ENCODE data around the gene FLNC. TPM values are rescaled to one million over a fixed set of nuclear protein-coding genes. Genes with fewer than 3 reads are reported as not detected.

The FLNC gene
- total and polyA plus RNA-seq, 2 of the 13 experiments (the other 11 are each of a cell fraction or from before 2014, with no cell fraction given), result 0.02 TPM; not detected in 1

DNA sequence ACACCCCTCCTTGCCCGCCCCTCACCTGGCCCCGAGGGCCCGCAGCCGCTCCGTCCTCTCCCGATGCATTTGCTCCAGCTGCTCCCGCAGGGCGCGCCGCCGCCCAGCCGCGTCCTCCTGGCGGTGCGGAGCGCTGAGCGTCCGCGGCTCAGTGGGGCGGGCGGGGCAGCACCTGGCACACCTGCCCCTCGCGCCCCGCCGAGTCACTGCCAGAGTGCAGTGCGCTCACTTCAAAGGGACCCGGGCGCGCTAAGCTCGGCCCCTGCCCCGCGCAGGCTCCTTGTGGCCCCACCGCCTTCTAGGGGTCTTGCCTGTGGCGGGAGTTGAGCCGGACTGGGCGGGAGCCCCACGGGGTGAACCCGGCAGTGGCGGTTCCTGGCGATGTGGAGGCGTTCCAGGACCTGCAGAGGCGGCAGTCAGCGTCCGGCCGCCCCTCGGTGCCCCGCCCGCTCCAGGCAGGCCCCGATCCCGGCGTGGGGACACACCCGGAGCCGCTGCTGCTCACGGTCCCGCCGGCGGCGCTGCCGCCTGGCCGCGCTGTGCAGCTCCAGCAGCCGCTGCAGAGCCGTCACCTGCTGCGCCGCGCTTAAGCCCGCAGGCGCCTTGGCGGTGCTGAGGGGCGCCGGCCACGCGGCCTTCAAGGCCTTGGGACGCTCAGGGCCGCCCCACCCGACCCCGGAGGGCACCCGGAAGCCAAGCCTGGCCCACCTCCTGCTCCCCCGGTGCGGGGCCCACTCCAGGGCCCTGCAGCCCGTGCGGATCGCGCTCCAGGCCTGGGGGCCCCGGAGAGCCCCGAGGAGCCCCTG, 39.1 kb downstream of the FLNC start (continued):
- no peak for TF ChIP-seq FOXK1 (CRISPR knock-in tag; IDR thresholded peaks at IDR 0.05; ENCODE audit: borderline replicate concordance, low read depth)
- TF ChIP-seq FOXA1 (IDR thresholded peaks at IDR 0.05), result no peak
- no peak for TF ChIP-seq FOXA1 (CRISPR knock-in tag; IDR thresholded peaks at IDR 0.05)
- TF ChIP-seq, protein P1, sequence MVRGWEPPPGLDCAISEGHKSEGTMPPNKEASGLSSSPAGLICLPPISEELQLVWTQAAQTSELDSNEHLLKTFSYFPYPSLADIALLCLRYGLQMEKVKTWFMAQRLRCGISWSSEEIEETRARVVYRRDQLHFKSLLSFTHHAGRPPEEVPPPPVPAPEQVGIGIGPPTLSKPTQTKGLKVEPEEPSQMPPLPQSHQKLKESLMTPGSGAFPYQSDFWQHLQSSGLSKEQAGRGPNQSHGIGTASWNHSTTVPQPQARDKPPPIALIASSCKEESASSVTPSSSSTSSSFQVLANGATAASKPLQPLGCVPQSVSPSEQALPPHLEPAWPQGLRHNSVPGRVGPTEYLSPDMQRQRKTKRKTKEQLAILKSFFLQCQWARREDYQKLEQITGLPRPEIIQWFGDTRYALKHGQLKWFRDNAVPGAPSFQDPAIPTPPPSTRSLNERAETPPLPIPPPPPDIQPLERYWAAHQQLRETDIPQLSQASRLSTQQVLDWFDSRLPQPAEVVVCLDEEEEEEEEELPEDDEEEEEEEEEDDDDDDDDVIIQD (CRISPR knock-in tag; IDR thresholded peaks at IDR 0.05; ENCODE audit: low read depth), result no peak
- TF ChIP-seq, protein P2, sequence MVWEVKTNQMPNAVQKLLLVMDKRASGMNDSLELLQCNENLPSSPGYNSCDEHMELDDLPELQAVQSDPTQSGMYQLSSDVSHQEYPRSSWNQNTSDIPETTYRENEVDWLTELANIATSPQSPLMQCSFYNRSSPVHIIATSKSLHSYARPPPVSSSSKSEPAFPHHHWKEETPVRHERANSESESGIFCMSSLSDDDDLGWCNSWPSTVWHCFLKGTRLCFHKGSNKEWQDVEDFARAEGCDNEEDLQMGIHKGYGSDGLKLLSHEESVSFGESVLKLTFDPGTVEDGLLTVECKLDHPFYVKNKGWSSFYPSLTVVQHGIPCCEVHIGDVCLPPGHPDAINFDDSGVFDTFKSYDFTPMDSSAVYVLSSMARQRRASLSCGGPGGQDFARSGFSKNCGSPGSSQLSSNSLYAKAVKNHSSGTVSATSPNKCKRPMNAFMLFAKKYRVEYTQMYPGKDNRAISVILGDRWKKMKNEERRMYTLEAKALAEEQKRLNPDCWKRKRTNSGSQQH (CRISPR knock-in tag; IDR thresholded peaks at IDR 0.05; ENCODE audit: low read depth), result no peak
- 0 out of 2 replicates have a peak, but pooled peaks have one; percentile 27 for TF ChIP-seq BORCS8-MEF2B (CRISPR knock-in tag; IDR thresholded peaks at IDR 0.05)
- TF ChIP-seq ZNF556 (CRISPR knock-in tag; IDR thresholded peaks at IDR 0.05; ENCODE audit: borderline replicate concordance), result no peak
- TF ChIP-seq NR2F6 (IDR thresholded peaks at IDR 0.05), result no peak
- no peak for TF ChIP-seq NR2F6 (CRISPR knock-in tag; IDR thresholded peaks at IDR 0.05)
- no peak for TF ChIP-seq TARDBP (CRISPR knock-in tag; IDR thresholded peaks at IDR 0.05)
- no peak for TF ChIP-seq ZNF569 (CRISPR knock-in tag; IDR thresholded peaks at IDR 0.05; ENCODE audit: borderline replicate concordance)
- TF ChIP-seq ZNF501 (CRISPR knock-in tag; IDR thresholded peaks at IDR 0.05), result 0 out of 2 replicates have a peak, but pooled peaks have one; percentile 13
- no peak for TF ChIP-seq ZNF672 (CRISPR knock-in tag; IDR thresholded peaks at IDR 0.05)
- TF ChIP-seq, protein P3, sequence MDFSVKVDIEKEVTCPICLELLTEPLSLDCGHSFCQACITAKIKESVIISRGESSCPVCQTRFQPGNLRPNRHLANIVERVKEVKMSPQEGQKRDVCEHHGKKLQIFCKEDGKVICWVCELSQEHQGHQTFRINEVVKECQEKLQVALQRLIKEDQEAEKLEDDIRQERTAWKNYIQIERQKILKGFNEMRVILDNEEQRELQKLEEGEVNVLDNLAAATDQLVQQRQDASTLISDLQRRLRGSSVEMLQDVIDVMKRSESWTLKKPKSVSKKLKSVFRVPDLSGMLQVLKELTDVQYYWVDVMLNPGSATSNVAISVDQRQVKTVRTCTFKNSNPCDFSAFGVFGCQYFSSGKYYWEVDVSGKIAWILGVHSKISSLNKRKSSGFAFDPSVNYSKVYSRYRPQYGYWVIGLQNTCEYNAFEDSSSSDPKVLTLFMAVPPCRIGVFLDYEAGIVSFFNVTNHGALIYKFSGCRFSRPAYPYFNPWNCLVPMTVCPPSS (IDR thresholded peaks at IDR 0.05), result no peak
- peak; percentile 64 for TF ChIP-seq PHF8 (CRISPR knock-in tag; IDR thresholded peaks at IDR 0.05)
- peak; percentile 74 for TF ChIP-seq MED8 (CRISPR knock-in tag; IDR thresholded peaks at IDR 0.05; ENCODE audit: insufficient replicate concordance)
- no peak; the same call in 1 of the 2 replicates for TF ChIP-seq ZNF558 (CRISPR knock-in tag; IDR thresholded peaks at IDR 0.05; ENCODE audit: borderline replicate concordance)
- TF ChIP-seq, protein P4, sequence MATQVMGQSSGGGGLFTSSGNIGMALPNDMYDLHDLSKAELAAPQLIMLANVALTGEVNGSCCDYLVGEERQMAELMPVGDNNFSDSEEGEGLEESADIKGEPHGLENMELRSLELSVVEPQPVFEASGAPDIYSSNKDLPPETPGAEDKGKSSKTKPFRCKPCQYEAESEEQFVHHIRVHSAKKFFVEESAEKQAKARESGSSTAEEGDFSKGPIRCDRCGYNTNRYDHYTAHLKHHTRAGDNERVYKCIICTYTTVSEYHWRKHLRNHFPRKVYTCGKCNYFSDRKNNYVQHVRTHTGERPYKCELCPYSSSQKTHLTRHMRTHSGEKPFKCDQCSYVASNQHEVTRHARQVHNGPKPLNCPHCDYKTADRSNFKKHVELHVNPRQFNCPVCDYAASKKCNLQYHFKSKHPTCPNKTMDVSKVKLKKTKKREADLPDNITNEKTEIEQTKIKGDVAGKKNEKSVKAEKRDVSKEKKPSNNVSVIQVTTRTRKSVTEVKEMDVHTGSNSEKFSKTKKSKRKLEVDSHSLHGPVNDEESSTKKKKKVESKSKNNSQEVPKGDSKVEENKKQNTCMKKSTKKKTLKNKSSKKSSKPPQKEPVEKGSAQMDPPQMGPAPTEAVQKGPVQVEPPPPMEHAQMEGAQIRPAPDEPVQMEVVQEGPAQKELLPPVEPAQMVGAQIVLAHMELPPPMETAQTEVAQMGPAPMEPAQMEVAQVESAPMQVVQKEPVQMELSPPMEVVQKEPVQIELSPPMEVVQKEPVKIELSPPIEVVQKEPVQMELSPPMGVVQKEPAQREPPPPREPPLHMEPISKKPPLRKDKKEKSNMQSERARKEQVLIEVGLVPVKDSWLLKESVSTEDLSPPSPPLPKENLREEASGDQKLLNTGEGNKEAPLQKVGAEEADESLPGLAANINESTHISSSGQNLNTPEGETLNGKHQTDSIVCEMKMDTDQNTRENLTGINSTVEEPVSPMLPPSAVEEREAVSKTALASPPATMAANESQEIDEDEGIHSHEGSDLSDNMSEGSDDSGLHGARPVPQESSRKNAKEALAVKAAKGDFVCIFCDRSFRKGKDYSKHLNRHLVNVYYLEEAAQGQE (IDR thresholded peaks at IDR 0.05; ENCODE audit: borderline replicate concordance in 1 of 2, low read depth in 1 of 2, low read length in 2 of 2), result no peak
- no peak for TF ChIP-seq ZNF12 (CRISPR knock-in tag; IDR thresholded peaks at IDR 0.05)
- no peak for TF ChIP-seq ZNF674 (CRISPR knock-in tag; IDR thresholded peaks at IDR 0.05; ENCODE audit: low read depth)
- TF ChIP-seq ARNT (IDR thresholded peaks at IDR 0.05), result no peak
- no peak for TF ChIP-seq POLR2G (IDR thresholded peaks at IDR 0.05; ENCODE audit: low read depth, low read length)
- TF ChIP-seq MAFK (conservative IDR thresholded peaks at IDR 0.05 in 1 of 2, IDR thresholded peaks at IDR 0.05 in 1 of 2; ENCODE audit: low read length in 2 of 2), result no peak
- TF ChIP-seq SMARCC2 (IDR thresholded peaks at IDR 0.05), result no peak
